NAMALWA (cell line): ENCODE measurements around the gene CYP3A7.
"Not testable (repeated sequence)": the region's sequence is repeated elsewhere in the genome, so short reads cannot be mapped to it uniquely, and the experiment has no call there.

Experiments used
- DNase-seq: peaks from one replicate; pipeline ENCODE4 v3.0.0-alpha.2; 2015; ENCODE audit warnings: low spot score

The CYP3A7 gene

GRCh38 chr7:99667179-99667578, 67.8 kb downstream of the CYP3A7 start:
- DNase-seq = no peak

- DNase-seq = no peak
Measured at GRCh38 chr7:99666013-99666395, 69.0 kb downstream of the CYP3A7 start.

DNA sequence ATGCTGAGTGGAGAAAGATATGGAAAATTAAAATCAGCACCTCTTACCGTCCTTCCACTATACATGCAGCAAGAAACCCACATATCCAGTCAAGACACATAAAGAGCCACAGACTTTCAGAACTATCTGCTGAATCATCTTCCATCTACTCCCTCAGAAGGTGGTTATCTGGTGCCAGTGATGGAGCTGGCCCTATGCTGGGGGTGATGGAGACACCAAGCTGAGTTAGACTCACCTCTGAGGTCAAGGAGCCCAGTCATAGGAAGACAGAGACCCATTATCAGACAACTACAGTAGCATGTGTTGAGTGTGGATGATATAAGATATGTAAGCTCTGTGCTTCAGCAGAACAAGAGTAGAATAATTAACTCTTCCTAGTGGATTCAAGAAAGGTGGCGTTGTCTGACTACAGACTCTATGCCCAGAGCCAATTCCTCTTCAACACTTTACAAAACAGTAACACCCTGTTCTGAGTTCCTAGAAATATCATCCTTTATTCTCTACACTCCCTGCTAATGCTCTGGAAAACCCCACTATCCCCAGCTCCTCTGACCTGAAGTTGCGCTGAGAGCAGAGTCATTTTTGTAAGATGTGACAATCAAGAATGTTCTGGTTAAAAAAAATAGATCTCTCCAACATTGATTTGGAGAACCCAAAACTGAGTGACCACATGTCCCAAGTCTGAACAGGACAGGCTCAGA, 69.5 kb downstream of the CYP3A7 start:
- no peak for DNase-seq

DNA sequence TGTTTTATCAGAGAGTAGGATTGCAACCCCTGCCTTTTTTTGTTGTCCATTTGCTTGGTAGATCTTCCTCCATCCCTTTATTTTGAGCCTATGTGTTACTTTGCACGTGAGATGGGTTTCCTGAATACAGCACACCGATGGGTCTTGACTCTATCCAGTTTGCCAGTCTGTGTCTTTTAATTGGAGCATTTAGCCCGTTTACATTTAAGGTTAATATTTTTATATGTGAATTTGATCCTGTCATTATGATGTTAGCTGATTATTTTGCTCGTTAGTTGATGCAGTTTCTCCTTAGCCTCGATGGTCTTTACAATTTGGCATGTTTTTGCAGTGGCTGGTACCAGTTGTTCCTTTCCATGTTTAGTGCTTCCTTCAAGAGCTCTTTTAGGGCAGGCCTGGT, 77.1 kb downstream of the CYP3A7 start:
- DNase-seq = not testable (repeated sequence)
